ENCODE measurements around the gene RNF19B. TPM values are rescaled to one million over a fixed set of nuclear protein-coding genes. Genes with fewer than 3 reads are reported as not detected.

The RNF19B gene
- total RNA-seq, 1 donor from 2014 or later: 33.7 TPM

GRCh38 chr1:32899586-32900296 is 64.9 kb downstream of the RNF19B start:
- Histone ChIP-seq H3K4me3 (ENCODE audit: low read depth, low read length) (no peak overlapping the region), H3K36me3 (ENCODE audit: control insufficient read depth, insufficient read depth, low read length) (no peaks in the 10 kb centered on the region), H3K27me3 (ENCODE audit: control insufficient read depth, insufficient read depth, low read length) (no peaks in the 10 kb centered on the region)
- no peak for TF ChIP-seq CTCF (IDR thresholded peaks at IDR 0.05; ENCODE audit: insufficient read depth, low read length, poor library complexity, severe bottlenecking)
- no peak for DNase-seq (ENCODE audit: low read depth)

- TF ChIP-seq CTCF (IDR thresholded peaks at IDR 0.05; ENCODE audit: insufficient read depth, low read length, poor library complexity, severe bottlenecking): no peak
- no peaks in the 10 kb centered on the region for H3K27me3 ChIP-seq (ENCODE audit: control insufficient read depth, insufficient read depth, low read length)
- H3K4me3 ChIP-seq (ENCODE audit: low read depth, low read length): no peak overlapping the region
- H3K36me3 ChIP-seq (ENCODE audit: control insufficient read depth, insufficient read depth, low read length): no peaks in the 10 kb centered on the region
- no peak for DNase-seq (ENCODE audit: low read depth)
These were observed 65.7 kb downstream of the RNF19B start for GRCh38 chr1:32898958-32899357.

- no peaks in the 10 kb centered on the region for H3K27me3 ChIP-seq (ENCODE audit: control insufficient read depth, insufficient read depth, low read length)
- H3K4me3 ChIP-seq (ENCODE audit: low read depth, low read length): no peak overlapping the region
- DNase-seq (ENCODE audit: low read depth): no peak
- no peaks in the 10 kb centered on the region for H3K36me3 ChIP-seq (ENCODE audit: control insufficient read depth, insufficient read depth, low read length)
- no peak for TF ChIP-seq CTCF (IDR thresholded peaks at IDR 0.05; ENCODE audit: insufficient read depth, low read length, poor library complexity, severe bottlenecking)
These were observed 66.6 kb downstream of the RNF19B start for GRCh38 chr1:32898056-32898455.

GRCh38 chr1:32897082-32898049 is 67.2 kb downstream of the RNF19B start:
- TF ChIP-seq CTCF (IDR thresholded peaks at IDR 0.05; ENCODE audit: insufficient read depth, low read length, poor library complexity, severe bottlenecking): no peak
- peaks cover 4% of the 10 kb centered on the region for H3K27me3 ChIP-seq (ENCODE audit: control insufficient read depth, insufficient read depth, low read length)
- no peak for DNase-seq (ENCODE audit: low read depth)
- H3K4me3 ChIP-seq (ENCODE audit: low read depth, low read length): no peak overlapping the region
- no peaks in the 10 kb centered on the region for H3K36me3 ChIP-seq (ENCODE audit: control insufficient read depth, insufficient read depth, low read length)

- TF ChIP-seq CTCF (IDR thresholded peaks at IDR 0.05; ENCODE audit: insufficient read depth, low read length, poor library complexity, severe bottlenecking): no peak
- H3K27me3 ChIP-seq (ENCODE audit: control insufficient read depth, insufficient read depth, low read length): peaks cover 4% of the 10 kb centered on the region
- no peaks in the 10 kb centered on the region for H3K36me3 ChIP-seq (ENCODE audit: control insufficient read depth, insufficient read depth, low read length)
- no peak overlapping the region for H3K4me3 ChIP-seq (ENCODE audit: low read depth, low read length)
- DNase-seq (ENCODE audit: low read depth): no peak
These were observed 68.2 kb downstream of the RNF19B start for GRCh38 chr1:32896451-32896850.
